HepG2 (cell line): ENCODE data around the gene USP28.

Experiments
- AGO1 ChIP-seq: fragments of 200-400 bp; formaldehyde crosslinking; IDR thresholded peaks from 2 replicates; pipeline ENCODE4 v1.6.1; 2017; ENCODE audit warnings: mild to moderate bottlenecking, low read depth, low read length, moderate library complexity; ENCODE audit not compliant: poor library complexity, severe bottlenecking
- ARNT ChIP-seq: fragments of 450-650 bp; IDR thresholded peaks from 2 replicates; pipeline ENCODE4 v1.6.1; 2017
- FOSL1 ChIP-seq: sonication (generic); formaldehyde crosslinking; IDR thresholded peaks from 2 replicates; pipeline ENCODE4 v1.9.0; 2021; ENCODE audit warnings: missing genetic modification reagents, borderline replicate concordance
- GATA4 ChIP-seq: sonication (generic); IDR thresholded peaks from 2 replicates; pipeline ENCODE4 v1.6.1; 2016; ENCODE audit warnings: antibody characterized with exemption, low read depth, borderline replicate concordance
- KLF15 ChIP-seq: sonication (generic); formaldehyde crosslinking; IDR thresholded peaks from 2 replicates; pipeline ENCODE4 v1.8.1; 2023; ENCODE audit warnings: borderline replicate concordance, mild to moderate bottlenecking, inconsistent platforms, missing genetic modification reagents, mixed read lengths
- MYC ChIP-seq: sonication (generic); formaldehyde crosslinking; IDR thresholded peaks from 2 replicates; pipeline ENCODE4 v1.9.0; 2021; ENCODE audit warnings: missing genetic modification reagents, borderline replicate concordance
- NR3C1 ChIP-seq: sonication (generic); formaldehyde crosslinking; IDR thresholded peaks from 2 replicates; pipeline ENCODE4 v1.4.0; 2020; ENCODE audit warnings: missing genetic modification reagents
- PRMT3 ChIP-seq: sonication (generic); formaldehyde crosslinking; IDR thresholded peaks from 2 replicates; pipeline ENCODE4 v1.8.1; 2022; ENCODE audit warnings: low read depth, mild to moderate bottlenecking, moderate library complexity, missing genetic modification reagents, borderline replicate concordance
- TAF1 ChIP-seq: sonication (generic); formaldehyde crosslinking; IDR thresholded peaks from 2 replicates; pipeline ENCODE4 v1.4.0; 2020; ENCODE audit warnings: missing genetic modification reagents
- ZNF225 ChIP-seq: sonication (generic); formaldehyde crosslinking; IDR thresholded peaks from 2 replicates; pipeline ENCODE4 v1.4.0; 2020; ENCODE audit warnings: mild to moderate bottlenecking, missing genetic modification reagents
- ZNF230 ChIP-seq: sonication (generic); formaldehyde crosslinking; IDR thresholded peaks from 2 replicates; pipeline ENCODE4 v1.4.0; 2020; ENCODE audit warnings: mild to moderate bottlenecking, missing genetic modification reagents
- ZNF331 ChIP-seq: sonication (generic); formaldehyde crosslinking; IDR thresholded peaks from 2 replicates; pipeline ENCODE4 v1.4.0; 2020; ENCODE audit warnings: missing genetic modification reagents
- TF ChIP-seq, protein P1 (sequence below): sonication (generic); formaldehyde crosslinking; IDR thresholded peaks from 2 replicates; pipeline ENCODE4 v1.5.0; 2020; ENCODE audit warnings: mild to moderate bottlenecking, missing genetic modification reagents, moderate library complexity

DNA sequence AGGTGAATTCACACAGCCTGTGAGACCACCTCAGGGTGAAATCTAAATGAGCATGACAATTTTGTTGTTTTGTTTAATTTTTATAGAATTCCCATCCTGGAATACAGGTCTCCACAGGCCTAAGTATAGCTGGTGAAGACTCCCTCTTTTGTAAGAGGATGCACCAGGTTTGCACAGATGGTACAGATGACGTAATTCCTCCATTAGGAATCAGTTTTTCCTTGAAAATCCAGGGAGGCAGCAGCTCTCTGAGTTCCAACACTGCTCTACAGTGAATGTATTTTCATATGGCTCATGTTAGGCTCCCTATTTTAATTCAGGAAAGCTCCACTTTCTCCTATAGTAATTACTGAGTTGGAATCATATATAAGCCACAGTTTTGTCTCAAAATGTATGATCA, 47.2 kb downstream of the USP28 start:
- TF ChIP-seq FOSL1 (CRISPR knock-in tag) (no peak), ZNF230 (no peak), ZNF225 (CRISPR knock-in tag) (no peak), KLF15 (CRISPR knock-in tag) (no peak), TAF1 (CRISPR knock-in tag) (no peak), ZNF331 (CRISPR knock-in tag) (no peak), AGO1 (no peak), PRMT3 (CRISPR knock-in tag) (no peak), GATA4 (no peak), NR3C1 (no peak), MYC (CRISPR knock-in tag) (no peak), ARNT (no peak)
- TF ChIP-seq, protein P1, sequence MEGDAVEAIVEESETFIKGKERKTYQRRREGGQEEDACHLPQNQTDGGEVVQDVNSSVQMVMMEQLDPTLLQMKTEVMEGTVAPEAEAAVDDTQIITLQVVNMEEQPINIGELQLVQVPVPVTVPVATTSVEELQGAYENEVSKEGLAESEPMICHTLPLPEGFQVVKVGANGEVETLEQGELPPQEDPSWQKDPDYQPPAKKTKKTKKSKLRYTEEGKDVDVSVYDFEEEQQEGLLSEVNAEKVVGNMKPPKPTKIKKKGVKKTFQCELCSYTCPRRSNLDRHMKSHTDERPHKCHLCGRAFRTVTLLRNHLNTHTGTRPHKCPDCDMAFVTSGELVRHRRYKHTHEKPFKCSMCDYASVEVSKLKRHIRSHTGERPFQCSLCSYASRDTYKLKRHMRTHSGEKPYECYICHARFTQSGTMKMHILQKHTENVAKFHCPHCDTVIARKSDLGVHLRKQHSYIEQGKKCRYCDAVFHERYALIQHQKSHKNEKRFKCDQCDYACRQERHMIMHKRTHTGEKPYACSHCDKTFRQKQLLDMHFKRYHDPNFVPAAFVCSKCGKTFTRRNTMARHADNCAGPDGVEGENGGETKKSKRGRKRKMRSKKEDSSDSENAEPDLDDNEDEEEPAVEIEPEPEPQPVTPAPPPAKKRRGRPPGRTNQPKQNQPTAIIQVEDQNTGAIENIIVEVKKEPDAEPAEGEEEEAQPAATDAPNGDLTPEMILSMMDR (CRISPR knock-in tag), result no peak
